T47D (cell line): Measurements from ENCODE around the gene DFFB.
A peak's percentile ranks its signal among the peaks of the same experiment; 100 is the strongest.

ENCODE experiments used
- DNase-seq, 2 experiments: peaks; one replicate each; pipeline versions ENCODE4 v3.0.0 to v3.0.0-alpha.2; 2011 to 2012; ENCODE audit warnings: low read depth in 1 of 2, low spot score in 1 of 2
- JUND ChIP-seq: IDR thresholded peaks from 2 replicates; pipeline ENCODE4 v1.6.1; 2012; ENCODE audit warnings: low read depth
- in situ Hi-C: cut with HindIII; loops from 2 replicates; pipeline ENCODE4 v1.10.0; 2016; ENCODE audit warnings: low sequenced_read_pairs, low pct_unique_long_range_greater_than_20kb

Gene DFFB

DNA sequence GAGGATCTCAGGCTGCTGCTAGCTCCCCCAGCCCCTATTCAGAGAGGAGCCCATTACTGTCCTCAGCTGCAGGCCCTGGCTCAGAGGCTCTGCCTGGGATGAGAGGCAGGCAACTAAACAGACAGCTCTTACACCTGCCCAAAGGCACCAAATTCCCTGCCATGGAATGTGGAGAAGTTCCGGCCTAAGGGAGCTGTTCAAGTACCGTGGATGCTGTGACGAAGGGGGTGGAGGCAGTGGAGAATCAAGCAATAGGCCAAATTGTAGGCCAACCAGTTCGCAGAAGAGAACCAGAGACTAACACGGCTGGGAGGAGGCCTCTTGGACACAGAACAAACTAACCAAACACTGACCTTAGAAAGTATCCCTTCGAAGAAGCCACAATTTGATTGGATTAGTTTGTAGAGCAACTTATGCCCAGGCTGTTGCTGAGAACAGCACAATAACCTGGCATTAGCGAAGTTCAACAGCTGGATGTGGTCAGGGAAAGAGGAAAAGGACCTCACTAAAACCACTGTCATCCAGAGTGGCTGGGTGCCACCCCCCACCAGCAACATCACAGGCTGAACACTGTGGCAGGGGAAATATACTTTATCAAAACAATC, 39.2 kb downstream of the DFFB start:
- in situ Hi-C loops, result no loop called here
- TF ChIP-seq JUND, result no peak
- peak in 1 of 2 experiments; percentile 82 for DNase-seq

DNA sequence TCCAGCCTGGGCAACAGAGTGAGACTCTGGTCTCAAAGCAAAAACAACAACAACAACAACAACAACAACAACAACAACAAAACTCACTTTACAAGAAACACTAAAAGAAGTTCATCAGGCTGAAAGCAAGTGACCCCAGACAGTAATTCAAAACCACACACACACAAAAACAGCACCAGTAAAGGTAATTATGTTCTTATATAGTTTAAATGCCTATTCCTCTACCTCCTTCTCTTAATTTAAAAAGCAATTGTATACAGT, 41.1 kb downstream of the DFFB start:
- DNase-seq, result no peak
- in situ Hi-C loops, result no loop called here
- no peak for TF ChIP-seq JUND

- TF ChIP-seq JUND, result no peak
- in situ Hi-C loops, result no loop called here
- no peak for DNase-seq
Measured at GRCh38 chr1:3898994-3899753, 41.9 kb downstream of the DFFB start.

DNA sequence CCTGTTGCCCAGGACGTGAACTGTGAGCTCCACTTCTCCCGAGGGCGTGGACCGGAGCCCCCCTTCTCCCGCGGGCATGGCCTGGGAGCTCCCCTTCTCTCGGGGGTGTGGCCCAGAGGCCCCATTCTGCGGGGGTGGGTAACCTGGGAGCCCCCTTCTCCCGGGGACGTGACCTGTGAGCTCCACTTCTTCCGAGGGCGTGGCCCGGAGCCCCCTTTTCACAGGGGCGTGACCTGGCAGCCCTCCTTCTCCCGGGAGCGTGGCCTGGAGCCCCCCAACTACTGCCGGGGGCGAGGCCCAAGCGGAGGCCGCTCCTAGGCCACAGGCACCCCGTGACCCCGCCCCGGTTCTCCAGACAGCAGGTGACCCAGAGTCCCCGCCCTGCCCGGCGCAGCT, 42.5 kb downstream of the DFFB start:
- TF ChIP-seq JUND, result no peak
- in situ Hi-C loops, result no loop called here
- no peak for DNase-seq

- in situ Hi-C loops, result no loop called here
- TF ChIP-seq JUND, result no peak
- peak; percentile 77 to 95 for DNase-seq
Measured at GRCh38 chr1:3900150-3900968, 43.1 kb downstream of the DFFB start, which contains the start of gene C1orf174. Gene C1orf174, minus strand, starts transcription at chr1:3900272. Its CDS starts 86 bp downstream, at chr1:3900186.

DNA sequence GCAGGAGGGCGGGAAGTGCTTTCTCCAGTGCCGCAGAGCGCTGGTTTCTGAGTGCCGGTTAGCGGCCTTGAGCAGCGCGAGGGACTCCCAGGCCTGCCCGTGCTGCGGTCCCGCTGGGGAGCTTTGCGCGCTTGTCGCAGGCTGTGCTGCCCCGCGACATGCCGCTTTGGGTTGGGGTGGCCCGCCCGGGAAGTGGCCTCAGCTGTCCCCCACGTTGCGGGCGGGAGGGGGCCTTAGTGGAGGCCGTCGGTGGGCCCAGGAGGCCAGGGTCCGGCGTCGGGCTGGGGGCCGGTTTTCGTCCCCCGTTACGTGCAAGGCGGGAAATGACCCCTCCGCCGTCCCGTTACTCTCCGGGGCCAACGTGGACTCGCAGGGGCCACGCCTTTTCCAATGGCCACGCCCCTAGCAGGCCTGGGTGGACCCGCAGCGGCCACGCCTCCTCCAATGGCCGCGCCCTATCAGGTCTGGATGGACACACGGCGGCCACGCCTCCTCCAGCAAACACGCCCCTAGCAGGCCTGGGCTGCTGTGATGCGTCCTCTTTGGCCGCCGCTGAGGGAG, 43.8 kb downstream of the DFFB start:
- in situ Hi-C loops, result no loop called here
- TF ChIP-seq JUND, result no peak

DNA sequence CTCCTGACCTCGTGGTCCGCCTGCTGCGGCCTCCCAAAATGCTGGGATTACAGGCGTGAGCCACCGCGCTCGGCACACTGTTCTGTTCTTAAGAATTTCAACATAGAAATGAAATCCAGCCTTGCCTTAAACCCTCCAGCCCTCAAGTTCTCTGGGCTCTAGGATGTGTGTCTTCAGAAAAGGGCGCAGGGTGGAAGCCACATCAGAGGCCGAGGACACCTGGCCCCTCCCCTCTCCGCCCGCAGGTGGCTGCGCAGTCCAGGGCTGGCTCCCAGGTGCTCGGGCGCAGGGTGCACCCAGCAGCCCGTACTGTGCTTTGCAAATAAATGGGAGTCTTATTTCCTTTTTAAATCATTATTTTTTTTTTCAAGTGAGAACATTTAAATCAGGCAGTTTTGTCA, 44.8 kb downstream of the DFFB start:
- DNase-seq, result no peak
- in situ Hi-C loops, result no loop called here
- no peak for TF ChIP-seq JUND

More for the DNA sequence above, 43.8 kb downstream of the DFFB start:
- peak; percentile 84 to 95 for DNase-seq

DNA sequence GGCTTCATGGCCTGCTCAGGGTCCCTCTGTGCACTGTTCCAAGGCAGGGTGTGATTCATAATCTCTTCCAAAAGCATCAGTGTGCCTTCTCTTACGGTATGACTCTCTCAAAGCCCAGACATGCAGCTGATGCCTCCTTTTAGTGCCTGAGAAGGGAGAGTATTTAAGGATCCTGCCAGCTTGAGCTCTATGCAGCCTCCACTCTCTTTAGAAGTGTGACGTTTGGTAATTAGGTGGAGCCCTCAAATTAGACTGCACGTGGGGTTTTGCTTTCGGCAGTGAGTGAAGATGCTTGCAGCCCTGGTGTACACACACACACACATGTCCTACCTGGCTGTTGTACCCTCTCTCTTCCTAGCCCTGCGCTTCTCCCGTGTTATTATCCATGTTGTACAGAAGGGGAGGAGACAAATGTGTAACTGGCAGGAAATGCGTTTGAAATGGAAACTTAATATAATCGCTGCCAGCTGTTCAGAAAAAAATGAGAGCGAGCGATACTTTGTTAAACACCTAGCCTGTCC, 45.4 kb downstream of the DFFB start:
- in situ Hi-C loops, result no loop called here
- DNase-seq, result no peak
- TF ChIP-seq JUND, result no peak

DNA sequence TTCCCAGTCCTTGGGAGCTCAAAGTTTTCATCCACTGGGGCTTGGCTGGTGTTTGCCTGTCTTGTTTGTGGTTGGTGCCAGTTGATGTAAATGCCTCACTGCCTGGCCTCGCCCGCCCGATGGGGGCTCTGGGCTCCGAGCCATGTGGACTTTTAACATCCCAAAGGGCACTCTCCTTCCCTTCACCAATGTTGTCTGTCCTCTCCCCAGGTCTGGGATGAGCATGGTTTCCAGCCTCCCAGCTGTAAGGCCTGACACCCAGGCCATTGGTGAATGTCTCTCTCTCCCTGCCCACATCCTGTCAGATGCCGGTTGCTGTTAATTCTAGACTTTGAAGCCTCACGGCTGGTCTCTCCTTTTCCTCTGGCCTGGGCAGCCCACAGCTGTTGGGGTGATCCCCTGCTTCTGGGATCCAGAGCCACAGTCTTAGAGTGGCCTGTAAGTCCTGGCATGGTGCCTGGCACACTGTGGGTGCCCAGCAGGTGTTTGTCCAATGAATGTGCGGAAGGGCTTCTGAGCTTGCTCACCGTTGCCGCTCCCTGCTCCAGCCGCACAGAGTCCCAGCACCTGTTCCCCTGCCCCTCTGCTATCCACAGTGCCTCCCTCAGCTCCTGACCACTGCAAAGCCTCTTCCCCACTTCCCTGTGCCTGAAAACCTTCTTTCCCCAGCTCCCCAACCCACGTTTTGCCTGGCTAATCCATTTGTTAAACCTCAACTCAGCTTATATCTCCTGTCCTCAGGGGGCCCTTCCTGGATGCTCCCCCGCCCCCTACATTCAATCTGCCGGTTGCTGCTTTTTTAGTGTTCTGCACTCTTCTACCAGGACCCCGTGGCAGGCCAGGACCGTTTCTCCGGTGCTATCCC, 46.1 kb downstream of the DFFB start:
- in situ Hi-C loops, result no loop called here
- TF ChIP-seq JUND, result no peak
- DNase-seq, result no peak

DNA sequence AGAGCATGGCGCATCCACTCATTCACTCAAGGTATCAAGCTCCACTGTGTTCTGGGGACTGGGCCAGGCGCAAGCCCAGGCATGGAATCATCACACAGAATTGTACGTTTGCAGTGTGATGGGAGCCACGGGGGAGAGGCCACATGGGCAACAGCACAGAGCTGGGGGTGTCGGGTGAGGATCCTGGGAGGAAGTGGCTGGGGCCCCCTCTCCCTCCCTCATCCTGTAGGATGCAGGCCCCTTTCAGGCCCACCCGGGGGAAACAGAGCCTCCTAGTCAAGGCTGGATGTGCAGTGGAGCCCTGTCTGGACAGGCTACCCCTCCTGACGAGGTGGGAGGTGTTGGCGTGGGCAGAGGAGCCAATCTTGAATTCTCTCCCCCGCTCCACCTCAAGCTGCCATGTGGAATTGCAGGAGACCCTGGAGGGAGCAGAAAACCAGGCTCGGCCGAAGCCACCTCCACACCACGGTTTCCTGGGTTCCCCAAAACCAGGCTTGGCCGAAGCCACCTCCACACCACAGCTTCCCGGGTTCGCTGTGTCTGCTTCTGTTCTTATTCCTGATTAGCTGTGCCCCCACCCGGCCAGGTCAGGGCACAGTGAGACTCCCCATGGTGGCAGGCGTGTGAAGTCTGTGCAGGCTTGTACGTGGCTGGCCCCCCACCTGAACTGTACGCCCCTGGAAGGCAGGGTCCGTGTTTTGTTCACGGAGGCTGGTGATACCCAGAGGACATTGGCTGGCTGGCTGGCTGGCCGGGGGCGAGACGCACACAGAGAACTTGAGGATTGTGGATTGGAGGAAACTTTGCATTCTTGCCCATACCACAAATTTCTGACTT, 46.9 kb downstream of the DFFB start:
- no peak for TF ChIP-seq JUND
- in situ Hi-C loops, result no loop called here
- DNase-seq, result no peak

DNA sequence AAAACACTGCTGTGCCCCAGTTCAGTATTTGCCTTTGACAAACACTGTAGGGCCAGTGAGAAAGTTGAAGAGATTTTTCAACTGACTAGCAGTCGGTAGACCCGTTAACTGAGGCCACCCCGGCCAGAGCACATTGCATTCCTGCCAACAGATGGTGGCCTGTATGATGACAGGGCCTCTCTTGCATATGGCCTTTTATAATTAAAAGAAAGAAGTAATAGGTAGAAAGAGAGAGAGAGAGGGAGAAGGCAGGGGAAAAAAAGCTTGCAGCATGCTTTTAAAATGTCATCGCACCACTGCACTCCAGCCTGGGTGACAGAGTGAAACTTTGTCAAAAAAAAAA, 47.5 kb downstream of the DFFB start:
- no peak for TF ChIP-seq JUND
- in situ Hi-C loops, result no loop called here
- DNase-seq, result no peak
